ENCODE measurements around the gene MGST3.
"Not testable (repeated sequence)": the region's sequence is repeated elsewhere in the genome, so short reads cannot be mapped to it uniquely, and the experiment has no call there.

MGST3 gene

DNA sequence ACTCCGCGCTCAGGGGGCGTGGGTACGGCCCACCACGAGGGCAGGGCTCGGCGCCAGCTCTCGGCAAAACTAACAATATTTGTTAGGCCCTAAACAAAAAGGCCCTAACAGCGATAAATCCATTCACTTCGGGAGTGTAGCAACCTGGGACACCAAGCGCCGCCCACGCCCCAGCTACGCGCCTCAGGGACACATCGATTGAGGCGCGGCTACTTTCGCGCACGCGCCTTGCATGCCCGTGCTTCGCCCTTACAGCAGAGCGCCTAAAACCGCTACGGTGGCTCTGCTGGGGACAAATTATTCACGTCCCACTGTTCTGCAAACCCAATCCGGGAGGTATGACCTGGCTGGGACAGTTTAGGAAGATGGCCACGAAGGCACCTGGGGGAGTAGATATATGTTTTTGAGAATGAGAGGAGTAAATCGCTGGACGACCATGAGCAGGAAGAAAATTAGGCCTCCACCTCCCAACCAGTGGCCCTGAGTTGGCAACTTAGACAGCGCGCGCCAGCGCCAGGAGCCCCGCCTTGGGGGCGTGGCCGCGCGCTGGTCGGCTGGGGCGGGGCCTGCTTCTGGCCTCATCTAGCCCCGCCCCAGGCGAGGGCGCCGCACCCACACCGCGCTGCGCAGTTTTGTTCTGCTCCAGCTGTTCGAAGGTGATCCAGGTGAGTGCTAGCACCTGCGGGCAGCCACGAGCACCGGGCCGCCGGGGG, at the start of gene MGST3:
MGST3 (plus strand) TSS at position 606 of the 713 bp plus-strand sequence. CDS start 18,614 bp downstream, outside the sequence.
- peak; percentile 96 for DNase-seq (ENCODE audit: low spot score)

- no peak for DNase-seq (ENCODE audit: low spot score)
Measured at GRCh38 chr1:165581926-165582325, 49.1 kb upstream of the MGST3 start.

DNA sequence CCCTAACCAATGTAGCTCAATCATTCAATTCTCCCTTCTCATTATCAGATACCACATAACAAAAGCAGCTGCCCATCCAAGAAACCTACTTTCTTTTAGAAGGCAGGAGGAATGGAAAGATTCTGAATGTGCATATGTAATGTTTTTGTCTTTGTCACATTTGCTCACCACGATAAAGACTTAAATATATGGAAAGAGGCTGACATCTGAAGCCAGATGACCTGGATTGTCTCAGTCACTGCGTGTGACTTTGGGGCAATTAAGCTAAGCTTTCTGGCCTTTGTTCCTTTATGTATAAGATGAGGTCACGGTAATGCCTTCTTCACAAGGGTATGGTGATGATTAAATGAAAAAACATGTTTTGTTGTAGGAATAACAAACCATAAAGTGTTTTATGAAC, 44.6 kb upstream of the MGST3 start:
- DNase-seq (ENCODE audit: low spot score), result no peak

- not testable (repeated sequence) for DNase-seq (ENCODE audit: low spot score)
Measured at GRCh38 chr1:165591391-165591790, 39.6 kb upstream of the MGST3 start.

DNA sequence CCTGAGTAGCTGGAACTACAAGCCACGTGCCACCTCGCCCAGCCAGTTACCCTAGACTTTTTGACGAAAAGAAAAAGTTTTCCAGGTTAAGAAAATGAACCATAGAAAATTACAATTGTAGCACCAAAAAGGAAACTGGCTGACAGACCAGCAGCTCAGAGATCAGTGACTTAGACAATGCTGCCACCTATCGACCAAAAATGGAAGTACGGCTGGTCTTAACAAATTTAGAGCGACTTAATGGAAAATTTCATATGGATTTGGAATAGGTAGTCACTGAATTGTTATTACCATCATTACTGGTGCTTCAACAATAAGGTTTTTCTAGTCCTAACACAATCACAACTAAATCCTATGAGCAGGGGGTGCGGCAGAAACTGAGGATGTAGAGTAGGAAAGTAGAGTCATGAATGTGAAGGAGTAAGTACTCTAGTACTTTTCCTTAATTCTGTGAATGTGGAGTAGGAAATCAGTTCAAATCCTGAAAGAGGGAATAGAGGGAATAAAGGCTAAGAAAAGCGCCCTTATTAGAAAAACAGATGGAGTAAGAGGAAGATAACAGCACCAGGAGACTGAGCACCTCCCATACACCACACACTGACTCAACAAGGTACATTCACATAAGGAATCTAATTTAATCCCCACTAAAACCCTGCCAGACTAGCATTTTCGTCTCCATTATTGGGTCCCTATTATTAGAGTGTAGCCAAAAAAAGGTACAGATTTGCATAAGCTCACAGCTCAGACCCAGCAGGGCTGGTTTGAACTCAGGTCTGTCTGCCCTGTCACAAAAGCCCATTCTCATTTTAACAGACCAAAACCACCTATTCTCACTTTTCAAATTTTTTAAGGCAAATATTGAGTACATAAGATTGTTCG, 37.9 kb upstream of the MGST3 start:
- DNase-seq (ENCODE audit: low spot score), result peak; percentile 52

- DNase-seq (ENCODE audit: low spot score), result no peak
Measured at GRCh38 chr1:165595246-165595938, 35.6 kb upstream of the MGST3 start.

DNA sequence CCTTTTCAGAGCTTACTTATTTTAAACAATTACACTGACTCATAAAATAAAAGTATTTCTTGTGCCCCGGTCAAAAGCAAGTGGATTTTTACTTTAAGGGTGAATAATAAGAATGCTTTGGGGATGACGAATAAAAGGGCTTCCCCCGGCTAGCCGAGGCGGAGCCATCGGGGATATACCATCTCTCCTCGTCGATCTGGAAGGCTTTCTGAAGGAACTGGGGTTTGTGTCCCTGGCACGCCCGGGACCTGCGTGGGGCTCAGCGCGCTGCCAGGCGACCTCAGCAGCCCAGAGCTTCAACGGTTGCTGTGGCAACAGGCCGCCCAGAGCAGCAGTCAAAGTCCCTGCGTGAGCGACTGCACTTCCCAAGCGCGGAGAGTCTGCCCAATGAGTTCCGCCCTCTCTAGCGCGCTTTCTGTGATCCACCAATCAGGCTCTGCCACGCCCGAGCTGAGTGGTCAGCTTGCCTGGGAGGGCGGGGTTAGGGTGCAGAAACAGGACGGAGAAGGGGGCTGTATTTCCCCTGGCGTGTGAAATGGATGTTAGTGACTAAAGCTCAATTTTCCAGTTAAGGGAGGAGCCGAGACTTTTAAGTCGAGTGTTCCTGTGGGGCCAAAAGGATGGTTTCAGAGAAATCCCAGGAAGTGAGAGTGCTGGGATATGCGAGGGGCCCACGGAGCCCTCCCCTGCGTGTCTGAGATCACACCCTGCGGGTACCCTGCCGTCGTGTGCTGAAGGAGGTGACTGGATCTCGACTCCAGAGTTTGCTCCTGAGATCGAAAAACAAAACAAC, 33.0 kb upstream of the MGST3 start:
- peak; percentile 93 for DNase-seq (ENCODE audit: low spot score)

- no peak for DNase-seq (ENCODE audit: low spot score)
Measured at GRCh38 chr1:165598676-165599059, 32.4 kb upstream of the MGST3 start.

DNA sequence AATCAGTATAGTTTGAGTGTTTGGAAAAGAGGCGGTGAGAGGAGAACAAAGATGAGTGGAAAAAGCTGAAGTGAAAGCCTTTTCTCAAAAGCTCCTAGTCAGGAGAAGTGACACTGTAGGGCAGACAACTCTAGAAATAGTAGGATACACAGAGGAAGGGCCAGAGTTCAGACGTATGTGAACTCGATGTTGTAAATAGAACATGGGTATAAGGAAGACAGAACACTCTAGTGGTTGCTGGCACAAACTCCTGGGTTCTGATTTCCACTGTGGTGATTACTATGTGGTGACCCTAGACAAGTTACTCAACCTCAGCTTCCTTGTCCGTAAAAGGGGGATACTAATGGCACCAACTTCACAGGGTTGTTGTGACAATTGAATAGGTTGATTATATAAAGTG, 30.2 kb upstream of the MGST3 start:
- no peak for DNase-seq (ENCODE audit: low spot score)

- no peak for DNase-seq (ENCODE audit: low spot score)
Measured at GRCh38 chr1:165603810-165604209, 27.2 kb upstream of the MGST3 start.

GRCh38 chr1:165605246-165605645, 25.8 kb upstream of the MGST3 start:
- DNase-seq (ENCODE audit: low spot score), result no peak

DNA sequence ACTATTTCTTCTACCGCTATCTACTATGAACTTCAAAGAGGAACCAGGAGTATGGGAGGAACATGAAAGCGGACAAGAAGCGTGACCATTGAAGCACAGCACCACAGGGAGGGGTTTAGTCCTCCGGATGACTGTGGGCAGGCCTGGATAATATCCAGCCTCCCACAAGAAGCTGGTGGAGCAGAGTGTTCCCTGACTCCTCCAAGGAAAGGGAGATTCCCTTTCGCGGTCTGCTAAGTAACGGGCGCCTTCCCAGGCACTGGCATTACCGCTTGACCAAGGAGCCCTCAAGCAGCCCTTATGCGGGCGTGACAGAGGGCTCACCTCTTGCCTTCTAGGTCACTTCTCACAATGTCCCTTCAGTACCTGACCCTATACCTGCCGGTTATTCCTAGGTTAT, 24.4 kb upstream of the MGST3 start:
- not testable (repeated sequence) for DNase-seq (ENCODE audit: low spot score)

GRCh38 chr1:165610866-165611265, 20.2 kb upstream of the MGST3 start:
- no peak for DNase-seq (ENCODE audit: low spot score)

- DNase-seq (ENCODE audit: low spot score), result no peak
Measured at GRCh38 chr1:165612062-165612461, 19.0 kb upstream of the MGST3 start.

DNA sequence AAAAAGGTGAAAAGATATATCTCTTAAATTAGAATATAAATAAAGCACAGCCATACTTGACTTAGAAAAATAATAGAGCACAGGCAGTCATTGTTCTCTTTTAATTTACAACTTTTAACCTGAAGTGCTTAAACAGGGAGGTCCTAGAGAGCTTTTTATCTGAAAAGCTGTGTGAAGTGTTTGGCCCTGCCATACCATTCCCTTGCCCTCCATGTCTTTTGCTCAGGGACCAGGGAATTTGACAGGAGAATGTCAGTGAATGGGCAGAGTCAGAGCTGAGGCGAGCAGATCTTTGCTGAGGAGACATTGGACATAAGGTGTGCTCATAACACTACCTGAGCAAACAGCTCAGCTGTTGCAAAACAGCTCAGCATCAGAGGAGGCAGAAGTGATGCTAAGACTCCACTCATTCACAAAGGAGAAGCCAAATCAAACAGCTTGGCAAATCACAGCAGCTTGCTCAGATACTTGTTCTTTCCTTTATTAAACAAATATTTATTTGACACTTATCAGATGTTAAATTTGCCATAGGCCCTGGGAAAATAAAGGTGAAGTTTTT, 14.9 kb upstream of the MGST3 start:
- DNase-seq (ENCODE audit: low spot score), result no peak

- no peak for DNase-seq (ENCODE audit: low spot score)
Measured at GRCh38 chr1:165616987-165617546, 14.0 kb upstream of the MGST3 start.

DNA sequence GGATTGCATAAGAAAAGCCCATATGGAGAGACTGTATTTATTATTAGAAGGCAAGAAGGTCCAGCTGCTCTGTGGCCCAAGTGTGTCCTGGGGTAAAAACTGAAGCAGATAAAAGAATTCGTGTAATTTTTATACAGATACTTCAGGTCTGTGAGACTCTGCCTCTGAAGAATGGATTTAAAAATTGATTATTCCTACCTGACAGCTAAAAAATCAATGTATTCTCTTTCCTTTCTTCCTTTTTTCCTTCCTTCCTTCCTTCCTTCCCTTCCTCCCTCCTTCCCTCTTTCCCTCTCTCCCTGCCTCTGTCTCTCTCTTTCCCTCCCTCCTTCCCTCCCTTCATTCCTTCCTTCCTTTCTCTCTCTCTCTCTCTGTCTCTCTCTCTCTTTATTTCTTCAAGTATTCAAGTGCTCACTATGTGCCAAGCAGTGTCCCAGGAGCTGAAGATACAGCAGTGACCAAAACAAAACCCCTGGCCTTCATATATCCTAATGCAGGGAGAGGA, 11.3 kb upstream of the MGST3 start:
- DNase-seq (ENCODE audit: low spot score), result no peak

- no peak for DNase-seq (ENCODE audit: low spot score)
Measured at GRCh38 chr1:165623624-165624023, 7.4 kb upstream of the MGST3 start.

DNA sequence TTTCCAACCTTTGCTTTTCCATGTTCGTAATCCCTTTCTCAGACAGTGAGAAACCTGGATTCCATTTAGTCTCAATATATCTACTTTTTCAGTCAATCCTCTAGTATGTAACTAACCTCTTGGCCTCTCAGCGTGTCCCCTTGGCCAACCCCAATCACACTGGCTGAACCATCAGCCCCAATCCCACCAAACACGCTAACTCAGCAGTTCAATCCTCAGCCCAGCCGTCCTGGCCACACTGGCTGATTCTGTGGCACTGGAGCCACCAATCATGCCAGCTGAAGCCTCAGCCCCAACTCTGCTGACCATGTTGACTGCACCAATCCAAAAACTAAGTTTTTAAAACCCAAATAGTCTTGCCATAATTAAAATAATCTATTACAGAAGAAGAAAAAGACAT, 6.6 kb upstream of the MGST3 start:
- DNase-seq (ENCODE audit: low spot score), result no peak

- DNase-seq (ENCODE audit: low spot score), result no peak
Measured at GRCh38 chr1:165628147-165628822, 2.7 kb upstream of the MGST3 start.

Measured in SW480 (cell line).